Hepatocyte (in vitro differentiated cells): ENCODE data around the gene ZMIZ1. TPM values are rescaled to one million over a fixed set of nuclear protein-coding genes. Genes with fewer than 3 reads are reported as not detected.

Experiments used
- DNase-seq: peaks from one replicate; pipeline ENCODE4 v3.0.0-alpha.2; 2016; ENCODE audit warnings: low spot score
- H2AFZ ChIP-seq: fragments of 200-600 bp; sonication (generic); 2 replicates; pipeline ENCODE4 v1.6.0; 2016; ENCODE audit warnings: antibody characterized with exemption, mild to moderate bottlenecking
- H3K27ac ChIP-seq: fragments of 200-600 bp; sonication (generic); 2 replicates; pipeline ENCODE4 v1.5.1; 2016; ENCODE audit warnings: mild to moderate bottlenecking
- H3K27me3 ChIP-seq: fragments of 200-600 bp; sonication (generic); 2 replicates; pipeline ENCODE4 v1.6.1; 2016
- H3K36me3 ChIP-seq: fragments of 200-600 bp; sonication (generic); replicated peaks from 2 replicates; pipeline ENCODE4 v1.5.1; 2016; ENCODE audit warnings: low read depth; ENCODE audit not compliant: insufficient read depth
- H3K4me1 ChIP-seq: fragments of 200-600 bp; sonication (generic); 2 replicates; pipeline ENCODE4 v1.5.1; 2016; ENCODE audit warnings: mild to moderate bottlenecking, moderate library complexity; ENCODE audit not compliant: insufficient read depth
- H3K4me2 ChIP-seq: fragments of 200-600 bp; sonication (generic); 2 replicates; pipeline ENCODE4 v1.6.0; 2016
- H3K4me3 ChIP-seq: fragments of 200-600 bp; sonication (generic); 2 replicates; pipeline ENCODE4 v1.5.1; 2016; ENCODE audit warnings: mild to moderate bottlenecking
- H3K79me2 ChIP-seq: fragments of 200-600 bp; sonication (generic); 2 replicates; pipeline ENCODE4 v1.6.0; 2017; ENCODE audit warnings: mild to moderate bottlenecking
- H3K9me2 ChIP-seq: fragments of 200-600 bp; sonication (generic); replicated peaks from 2 replicates; pipeline ENCODE4 v1.6.0; 2017; ENCODE audit warnings: mild to moderate bottlenecking; ENCODE audit not compliant: insufficient read depth
- H3K9me3 ChIP-seq: fragments of 200-600 bp; sonication (generic); 2 replicates; pipeline ENCODE4 v1.5.1; 2016; ENCODE audit warnings: low read depth, mild to moderate bottlenecking
- H4K20me1 ChIP-seq: fragments of 200-600 bp; sonication (generic); 2 replicates; pipeline ENCODE4 v1.6.0; 2016; ENCODE audit warnings: mild to moderate bottlenecking; ENCODE audit not compliant: insufficient read depth, poor library complexity, severe bottlenecking
- CTCF ChIP-seq: fragments of 200-600 bp; sonication (generic); IDR thresholded peaks from 2 replicates; pipeline ENCODE4 v1.5.1; 2016; ENCODE audit warnings: antibody characterized with exemption, mild to moderate bottlenecking; ENCODE audit not compliant: poor library complexity
- EZH2 ChIP-seq: fragments of 200-600 bp; sonication (generic); IDR thresholded peaks from 2 replicates; pipeline ENCODE4 v1.6.1; 2016; ENCODE audit warnings: antibody characterized with exemption, mild to moderate bottlenecking, borderline replicate concordance
- EZH2phosphoT487 ChIP-seq: fragments of 200-600 bp; sonication (generic); IDR thresholded peaks from one replicate; pipeline ENCODE4 v1.6.1; 2018; ENCODE audit warnings: antibody characterized with exemption, mild to moderate bottlenecking, low read depth, moderate library complexity; ENCODE audit not compliant: unreplicated experiment, severe bottlenecking
- WGBS: methylation state at CpG from one replicate; pipeline ENCODE4 v1.1.6; 2016; ENCODE audit warnings: low lambda C conversion rate; ENCODE audit errors: missing lambda C conversion rate; 5-methylcytosine and 5-hydroxymethylcytosine counted together
- polyA plus RNA-seq: library from polyadenylated mRNA; unstranded; fragments of >200 nt; fragmentation: Nextera tagmentation; extraction: Ambion mirVana; gene quantifications from 2 replicates; pipeline ENCODE4 v1.2.1, GENCODE V29; 2016
- total RNA-seq: library from RNA; depleted of rRNA; stranded (reverse); fragments of >200 nt; gene quantifications from 2 replicates; pipeline ENCODE4 v1.2.3, GENCODE V29; 2014

ZMIZ1 gene
- total and polyA plus RNA-seq, 2 experiments from 2014 or later, result 30.9 to 32.4 TPM

GRCh38 chr10:79333513-79333912 is 264.7 kb downstream of the ZMIZ1 start:
- 98% methylated on average over 2 of the region's 2 CpGs for WGBS
- Histone ChIP-seq H3K4me1 (no peaks in the 10 kb centered on the region), H3K27ac (no peak overlapping the region), H3K9me3 (no peaks in the 10 kb centered on the region), H3K36me3 (no peaks in the 10 kb centered on the region), H3K9me2 (no peaks in the 10 kb centered on the region), H3K79me2 (no peaks in the 10 kb centered on the region), H3K4me3 (no peak overlapping the region), H2AFZ (no peak overlapping the region), H3K4me2 (no peak overlapping the region), H3K27me3 (no peaks in the 10 kb centered on the region), H4K20me1 (no peaks in the 10 kb centered on the region)
- TF ChIP-seq EZH2phosphoT487 (no peak), EZH2 (no peak), CTCF (no peak)
- DNase-seq, result no peak

GRCh38 chr10:79334573-79334972 is 265.8 kb downstream of the ZMIZ1 start:
- Histone ChIP-seq H3K9me3 (no peaks in the 10 kb centered on the region), H3K4me1 (no peaks in the 10 kb centered on the region), H3K4me3 (no peak overlapping the region), H2AFZ (no peak overlapping the region), H3K27ac (no peak overlapping the region), H4K20me1 (no peaks in the 10 kb centered on the region), H3K9me2 (no peaks in the 10 kb centered on the region), H3K27me3 (no peaks in the 10 kb centered on the region), H3K79me2 (no peaks in the 10 kb centered on the region), H3K36me3 (no peaks in the 10 kb centered on the region), H3K4me2 (no peak overlapping the region)
- TF ChIP-seq EZH2phosphoT487, result no peak
- TF ChIP-seq CTCF, result no peak
- TF ChIP-seq EZH2, result no peak
- DNase-seq, result no peak
- WGBS, result 88% methylated on average over 2 of the region's 2 CpGs

- H3K4me2 ChIP-seq, result no peak overlapping the region
Measured at GRCh38 chr10:79335094-79335469, 266.3 kb downstream of the ZMIZ1 start.

More at GRCh38 chr10:79335094-79335469, 266.3 kb downstream of the ZMIZ1 start:
- Histone ChIP-seq H2AFZ (no peak overlapping the region), H4K20me1 (no peaks in the 10 kb centered on the region), H3K27ac (no peak overlapping the region), H3K4me3 (no peak overlapping the region), H3K4me1 (no peaks in the 10 kb centered on the region), H3K9me3 (no peaks in the 10 kb centered on the region), H3K9me2 (no peaks in the 10 kb centered on the region), H3K79me2 (no peaks in the 10 kb centered on the region), H3K36me3 (no peaks in the 10 kb centered on the region), H3K27me3 (no peaks in the 10 kb centered on the region)
- TF ChIP-seq EZH2phosphoT487 (no peak), EZH2 (no peak), CTCF (no peak)
- WGBS, result 90% methylated on average over 2 of the region's 2 CpGs
- no peak for DNase-seq
